Stimulated activated CD4-positive, alpha-beta T cell treated with anti-CD3 and anti-CD28 coated beads, TNF-alpha, amount 100 ng/mL, for 24 hours (primary cell): ENCODE results near the gene PITPNM3.
"Not testable (repeated sequence)": the region's sequence is repeated elsewhere in the genome, so short reads cannot be mapped to it uniquely, and the experiment has no call there.

ENCODE experiments used
- DNase-seq, 3 experiments: peaks; one replicate each; pipeline ENCODE4 v3.0.0-alpha.2; 2020; ENCODE audit warnings: low read depth in 3 of 3

Gene PITPNM3

GRCh38 chr17:6556121-6557039 lies at the start of gene PITPNM3:
TSS of gene PITPNM3 (minus strand) at chr17:6556555. CDS start at chr17:6556406, 149 bp downstream.
- DNase-seq: no peak

GRCh38 chr17:6605142-6605541 lies 48.8 kb upstream of the PITPNM3 start:
- DNase-seq: no peak

- DNase-seq: no peak
Measured at GRCh38 chr17:6603744-6604325, 47.5 kb upstream of the PITPNM3 start.

GRCh38 chr17:6602141-6602540 lies 45.8 kb upstream of the PITPNM3 start:
- no peak for DNase-seq

GRCh38 chr17:6599364-6599763 lies 43.0 kb upstream of the PITPNM3 start:
- no peak for DNase-seq

- no peak for DNase-seq
Measured at GRCh38 chr17:6597727-6598126, 41.4 kb upstream of the PITPNM3 start.

GRCh38 chr17:6596941-6597340 lies 40.6 kb upstream of the PITPNM3 start:
- no peak for DNase-seq

- no peak for DNase-seq
Measured at GRCh38 chr17:6596511-6596910, 40.2 kb upstream of the PITPNM3 start.

- DNase-seq: no peak
Measured at GRCh38 chr17:6596081-6596480, 39.7 kb upstream of the PITPNM3 start.

GRCh38 chr17:6593371-6593770 lies 37.0 kb upstream of the PITPNM3 start:
- not testable (repeated sequence) for DNase-seq

GRCh38 chr17:6592173-6592572 lies 35.8 kb upstream of the PITPNM3 start:
- DNase-seq: no peak

GRCh38 chr17:6591599-6592158 lies 35.3 kb upstream of the PITPNM3 start:
- no peak for DNase-seq

GRCh38 chr17:6589266-6589946 lies 33.1 kb upstream of the PITPNM3 start:
- no peak for DNase-seq

GRCh38 chr17:6588165-6588564 lies 31.8 kb upstream of the PITPNM3 start:
- DNase-seq: no peak

GRCh38 chr17:6587310-6587709 lies 31.0 kb upstream of the PITPNM3 start:
- no peak for DNase-seq

- no peak for DNase-seq
Measured at GRCh38 chr17:6583411-6583810, 27.1 kb upstream of the PITPNM3 start.

- DNase-seq: no peak
Measured at GRCh38 chr17:6580625-6581024, 24.3 kb upstream of the PITPNM3 start.

- no peak for DNase-seq
Measured at GRCh38 chr17:6578491-6578890, 22.1 kb upstream of the PITPNM3 start.

GRCh38 chr17:6577686-6578263 lies 21.4 kb upstream of the PITPNM3 start:
- DNase-seq: no peak

GRCh38 chr17:6576038-6576785 lies 19.9 kb upstream of the PITPNM3 start:
- no peak for DNase-seq

- DNase-seq: no peak
Measured at GRCh38 chr17:6575596-6575988, 19.2 kb upstream of the PITPNM3 start.
